ENCODE results near the gene PGM3. TPM values are rescaled to one million over a fixed set of nuclear protein-coding genes. Genes with fewer than 3 reads are reported as not detected.

PGM3 gene
- total RNA-seq, 1 experiment from 2014 or later, result 28.0 TPM

DNA sequence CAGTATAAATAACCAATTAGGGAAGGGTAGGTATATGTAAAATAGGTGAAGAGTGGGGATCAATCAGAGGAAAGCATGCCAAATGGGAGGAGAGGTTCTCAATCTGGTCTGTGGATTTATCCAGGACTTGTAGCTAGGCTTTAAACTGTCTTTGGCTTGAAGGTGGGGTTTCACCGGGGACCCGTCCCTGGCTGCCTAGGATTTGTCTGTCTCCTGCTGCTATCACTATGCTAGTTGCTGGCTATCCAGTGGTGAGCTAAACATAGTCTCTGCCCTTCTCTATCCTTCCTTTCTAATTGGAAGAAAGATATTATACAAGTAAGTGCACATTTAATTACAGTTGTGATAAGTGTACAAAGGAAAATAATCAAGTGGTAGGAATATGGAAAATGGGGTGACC, 66.8 kb downstream of the PGM3 start:
- DNase-seq, result no peak
- Histone ChIP-seq H2AFZ (ENCODE audit: low read length) (no peak overlapping the region), H3K36me3 (ENCODE audit: insufficient read depth, low read length) (peaks cover 57% of the 10 kb centered on the region; the same call in 1 of the 2 replicates), H3K79me2 (ENCODE audit: low read length) (no peaks in the 10 kb centered on the region), H3K9me3 (ENCODE audit: low read length) (no peaks in the 10 kb centered on the region), H4K20me1 (ENCODE audit: insufficient read depth, low read depth, low read length) (no peaks in the 10 kb centered on the region), H3K9me2 (replicated peaks; ENCODE audit: insufficient read depth, low read length) (no peaks in the 10 kb centered on the region), H3K27ac (ENCODE audit: low read length) (no peak overlapping the region), H3K4me1 (ENCODE audit: low read length) (no peaks in the 10 kb centered on the region), H3K27me3 (ENCODE audit: low read length) (no peaks in the 10 kb centered on the region), H3K4me3 (ENCODE audit: low read length) (no peak overlapping the region), H3K4me2 (ENCODE audit: low read depth, low read length, poor library complexity, severe bottlenecking) (no peak overlapping the region), H3K9ac (ENCODE audit: low read length) (no peak overlapping the region)

DNA sequence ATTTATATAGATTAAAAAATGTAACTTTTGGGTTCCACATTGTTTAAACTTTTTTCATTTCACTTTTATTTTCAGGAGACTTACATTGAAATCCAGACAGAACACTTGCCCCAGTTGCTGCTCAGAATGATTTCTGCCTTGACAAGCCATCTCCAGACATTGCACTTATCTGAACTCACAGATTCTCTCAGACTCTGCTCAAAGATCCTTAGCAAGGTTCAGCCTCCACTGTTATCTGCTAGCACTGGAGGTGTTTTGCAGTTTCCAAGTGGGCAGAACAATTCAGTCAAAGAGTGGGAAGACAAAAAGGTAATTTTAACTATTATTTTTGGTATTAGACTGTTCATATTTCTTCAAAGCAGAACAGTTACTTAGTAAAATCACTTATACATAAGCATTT, 67.6 kb downstream of the PGM3 start:
- Histone ChIP-seq H3K27me3 (ENCODE audit: low read length) (no peaks in the 10 kb centered on the region), H3K9me3 (ENCODE audit: low read length) (no peaks in the 10 kb centered on the region), H3K4me3 (ENCODE audit: low read length) (no peak overlapping the region), H3K79me2 (ENCODE audit: low read length) (no peaks in the 10 kb centered on the region), H4K20me1 (ENCODE audit: insufficient read depth, low read depth, low read length) (no peaks in the 10 kb centered on the region), H3K36me3 (ENCODE audit: insufficient read depth, low read length) (peaks cover 58% of the 10 kb centered on the region; the same call in 1 of the 2 replicates), H3K4me1 (ENCODE audit: low read length) (no peaks in the 10 kb centered on the region), H2AFZ (ENCODE audit: low read length) (no peak overlapping the region), H3K4me2 (ENCODE audit: low read depth, low read length, poor library complexity, severe bottlenecking) (no peak overlapping the region), H3K9me2 (replicated peaks; ENCODE audit: insufficient read depth, low read length) (no peaks in the 10 kb centered on the region), H3K27ac (ENCODE audit: low read length) (no peak overlapping the region), H3K9ac (ENCODE audit: low read length) (no peak overlapping the region)
- DNase-seq, result no peak

DNA sequence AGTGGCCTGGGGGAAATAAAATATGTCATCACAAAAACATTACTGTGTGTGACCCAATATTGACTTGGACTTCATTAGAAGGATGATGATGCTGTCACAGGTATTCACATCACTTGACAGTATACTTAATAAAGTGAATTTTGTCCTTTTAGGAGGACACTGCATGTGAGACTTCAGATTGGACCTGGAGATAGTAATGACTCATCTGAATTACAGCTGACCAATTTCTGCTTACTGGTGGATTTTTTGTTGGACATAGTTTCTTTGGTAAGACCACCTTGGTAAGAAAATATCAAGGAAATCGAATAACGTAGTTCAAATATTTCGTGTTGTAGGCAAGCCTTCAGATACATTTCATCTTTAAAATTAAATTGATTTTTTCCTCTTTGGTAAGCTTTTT, 68.5 kb downstream of the PGM3 start:
- no peak overlapping the region for H2AFZ ChIP-seq (ENCODE audit: low read length)
- H3K27ac ChIP-seq (ENCODE audit: low read length), result no peak overlapping the region
- H3K79me2 ChIP-seq (ENCODE audit: low read length), result no peaks in the 10 kb centered on the region
- no peak overlapping the region for H3K4me3 ChIP-seq (ENCODE audit: low read length)
- no peaks in the 10 kb centered on the region for H3K9me2 ChIP-seq (replicated peaks; ENCODE audit: insufficient read depth, low read length)
- DNase-seq, result no peak
- no peak overlapping the region for H3K4me2 ChIP-seq (ENCODE audit: low read depth, low read length, poor library complexity, severe bottlenecking)
- H3K36me3 ChIP-seq (ENCODE audit: insufficient read depth, low read length), result peaks cover 54% of the 10 kb centered on the region; the same call in 1 of the 2 replicates
- H3K9me3 ChIP-seq (ENCODE audit: low read length), result no peaks in the 10 kb centered on the region
- H3K27me3 ChIP-seq (ENCODE audit: low read length), result no peaks in the 10 kb centered on the region
- H4K20me1 ChIP-seq (ENCODE audit: insufficient read depth, low read depth, low read length), result no peaks in the 10 kb centered on the region
- H3K9ac ChIP-seq (ENCODE audit: low read length), result no peak overlapping the region
- no peaks in the 10 kb centered on the region for H3K4me1 ChIP-seq (ENCODE audit: low read length)

DNA sequence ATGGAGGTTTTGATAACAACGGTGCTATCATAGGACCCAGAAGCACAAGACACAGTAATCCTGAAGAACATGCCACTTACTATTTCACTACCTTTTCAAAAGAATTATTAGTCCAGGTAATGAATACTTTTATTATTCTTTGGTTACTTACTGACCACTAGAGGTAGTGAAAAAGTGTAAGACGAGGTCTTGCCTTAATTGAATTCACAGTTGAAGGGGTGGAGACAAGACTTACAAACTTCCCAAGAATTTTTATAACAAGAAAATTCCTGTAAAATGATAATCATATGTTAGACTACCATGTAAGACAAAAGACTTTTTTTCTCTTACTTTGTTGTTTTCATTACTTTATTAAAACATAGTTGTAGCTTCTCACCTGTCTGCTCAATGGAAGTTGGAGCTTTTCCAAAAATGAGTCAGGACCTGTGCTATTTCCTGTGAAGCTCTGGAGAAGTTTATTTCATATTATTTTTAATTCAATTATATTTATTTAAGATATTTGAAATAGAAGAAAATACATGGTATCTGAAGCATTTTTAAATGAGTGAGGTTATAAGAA, 73.2 kb downstream of the PGM3 start:
- no peak overlapping the region for H3K4me3 ChIP-seq (ENCODE audit: low read length)
- no peaks in the 10 kb centered on the region for H4K20me1 ChIP-seq (ENCODE audit: insufficient read depth, low read depth, low read length)
- no peaks in the 10 kb centered on the region for H3K27me3 ChIP-seq (ENCODE audit: low read length)
- H3K36me3 ChIP-seq (ENCODE audit: insufficient read depth, low read length), result peaks cover 27% of the 10 kb centered on the region; the same call in 1 of the 2 replicates
- H2AFZ ChIP-seq (ENCODE audit: low read length), result no peak overlapping the region
- H3K9me2 ChIP-seq (replicated peaks; ENCODE audit: insufficient read depth, low read length), result no peaks in the 10 kb centered on the region
- no peak overlapping the region for H3K9ac ChIP-seq (ENCODE audit: low read length)
- DNase-seq, result no peak
- no peak overlapping the region for H3K27ac ChIP-seq (ENCODE audit: low read length)
- H3K9me3 ChIP-seq (ENCODE audit: low read length), result no peaks in the 10 kb centered on the region
- H3K4me2 ChIP-seq (ENCODE audit: low read depth, low read length, poor library complexity, severe bottlenecking), result no peak overlapping the region
- peaks cover 8% of the 10 kb centered on the region for H3K4me1 ChIP-seq (ENCODE audit: low read length)
- peaks cover 2% of the 10 kb centered on the region; the same call in 1 of the 2 replicates for H3K79me2 ChIP-seq (ENCODE audit: low read length)

DNA sequence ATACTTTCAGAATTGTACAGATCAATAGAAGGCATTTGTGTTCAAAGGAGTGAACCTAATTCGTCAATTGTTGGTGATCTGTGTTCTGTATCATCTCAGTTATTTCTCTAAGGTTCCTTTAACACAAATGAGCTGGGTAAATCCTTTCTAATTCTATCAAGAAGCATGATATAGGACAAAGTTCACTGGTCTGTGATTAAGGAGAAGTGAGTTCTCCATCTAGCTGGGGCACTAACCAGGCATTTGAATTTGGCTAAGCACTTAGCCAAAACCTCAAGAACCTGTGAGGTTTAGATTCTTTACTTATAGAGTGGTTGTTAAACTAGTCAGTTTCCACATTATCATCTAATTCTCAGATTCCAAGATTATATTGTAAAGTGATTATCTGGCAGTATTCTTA, 75.3 kb downstream of the PGM3 start:
- H3K9me3 ChIP-seq (ENCODE audit: low read length), result no peaks in the 10 kb centered on the region
- no peak overlapping the region for H3K4me2 ChIP-seq (ENCODE audit: low read depth, low read length, poor library complexity, severe bottlenecking)
- peaks cover 8% of the 10 kb centered on the region for H3K4me1 ChIP-seq (ENCODE audit: low read length)
- H3K27ac ChIP-seq (ENCODE audit: low read length), result 0 out of 2 replicates have a peak overlapping the region, but pooled peaks have one; percentile 21
- H3K79me2 ChIP-seq (ENCODE audit: low read length), result peaks cover 2% of the 10 kb centered on the region; the same call in 1 of the 2 replicates
- DNase-seq, result peak; percentile 50
- H3K36me3 ChIP-seq (ENCODE audit: insufficient read depth, low read length), result peaks cover 13% of the 10 kb centered on the region; the same call in 1 of the 2 replicates
- no peaks in the 10 kb centered on the region for H3K27me3 ChIP-seq (ENCODE audit: low read length)
- no peaks in the 10 kb centered on the region for H3K9me2 ChIP-seq (replicated peaks; ENCODE audit: insufficient read depth, low read length)
- no peak overlapping the region for H2AFZ ChIP-seq (ENCODE audit: low read length)
- H4K20me1 ChIP-seq (ENCODE audit: insufficient read depth, low read depth, low read length), result no peaks in the 10 kb centered on the region
- H3K4me3 ChIP-seq (ENCODE audit: low read length), result no peak overlapping the region
- H3K9ac ChIP-seq (ENCODE audit: low read length), result no peak overlapping the region

Other genes starting within 250 kb of the PGM3 start
- gene UBE3D, start 127.4 kb downstream of the PGM3 start, total RNA-seq (2014; rRNA removed; shearing (Covaris generic); ENCODE audit: low replicate concordance), result 25.1 and 25.9 TPM in 2 replicates
- 33.6 and 50.2 TPM in 2 replicates for gene DOP1A, start 125.6 kb downstream of the PGM3 start, total RNA-seq (2014; rRNA removed; shearing (Covaris generic); ENCODE audit: low replicate concordance)
- 1.9 and 2.0 TPM in 2 replicates for gene RWDD2A, start 92 bp upstream of the PGM3 start, total RNA-seq (2014; rRNA removed; shearing (Covaris generic); ENCODE audit: low replicate concordance)
- not detected in 2 replicates for gene ME1, start 237.8 kb upstream of the PGM3 start, total RNA-seq (2014; rRNA removed; shearing (Covaris generic); ENCODE audit: low replicate concordance)